ENCODE data around the gene CCDC88A. TPM values are rescaled to one million over a fixed set of nuclear protein-coding genes. Genes with fewer than 3 reads are reported as not detected.
"Not testable (repeated sequence)": the region's sequence is repeated elsewhere in the genome, so short reads cannot be mapped to it uniquely, and the experiment has no call there.

The CCDC88A gene
- polyA plus RNA-seq, 1 donor from 2014 or later, result 4.8 TPM

- peaks cover 9% of the 10 kb centered on the region for H3K36me3 Mint-ChIP-seq
- no peak overlapping the region for H3K27ac Mint-ChIP-seq
- H3K27me3 Mint-ChIP-seq, result no peaks in the 10 kb centered on the region
- H3K4me3 Mint-ChIP-seq, result no peak overlapping the region
- no peaks in the 10 kb centered on the region for H3K4me1 Mint-ChIP-seq
- peaks cover 0 to 2% (median 2%) of the 10 kb centered on the region in 3 donors for H3K9me3 Mint-ChIP-seq
These were observed 92.0 kb downstream of the CCDC88A start for GRCh38 chr2:55327470-55328230.

GRCh38 chr2:55314985-55315384 is 104.7 kb downstream of the CCDC88A start:
- Mint-ChIP-seq H3K27me3 (no peaks in the 10 kb centered on the region), H3K27ac (no peak overlapping the region), H3K9me3 (no peaks in the 10 kb centered on the region)

GRCh38 chr2:55311444-55311870 is 108.2 kb downstream of the CCDC88A start:
- Mint-ChIP-seq H3K4me1 (no peaks in the 10 kb centered on the region), H3K27ac (no peak overlapping the region), H3K27me3 (no peaks in the 10 kb centered on the region), H3K9me3 (no peaks in the 10 kb centered on the region), H3K4me3 (no peak overlapping the region), H3K36me3 (peaks cover 5% of the 10 kb centered on the region)

More at GRCh38 chr2:55314985-55315384, 104.7 kb downstream of the CCDC88A start:
- Mint-ChIP-seq H3K4me1 (no peaks in the 10 kb centered on the region), H3K4me3 (no peak overlapping the region), H3K36me3 (peaks cover 5% of the 10 kb centered on the region)

- Mint-ChIP-seq H3K9me3 (no peaks in the 10 kb centered on the region), H3K27ac (no peak overlapping the region), H3K27me3 (no peaks in the 10 kb centered on the region), H3K4me1 (no peaks in the 10 kb centered on the region), H3K36me3 (peaks cover 5% of the 10 kb centered on the region), H3K4me3 (no peak overlapping the region)
These were observed 110.2 kb downstream of the CCDC88A start for GRCh38 chr2:55309446-55309845.

GRCh38 chr2:55302241-55302640 is 117.4 kb downstream of the CCDC88A start:
- no peak overlapping the region for H3K4me3 Mint-ChIP-seq
- no peaks in the 10 kb centered on the region for H3K27me3 Mint-ChIP-seq
- H3K36me3 Mint-ChIP-seq, result no peaks in the 10 kb centered on the region
- H3K27ac Mint-ChIP-seq, result no peak overlapping the region
- peaks cover 1 to 5% (median 2%) of the 10 kb centered on the region in 3 donors for H3K4me1 Mint-ChIP-seq
- H3K9me3 Mint-ChIP-seq, result no peaks in the 10 kb centered on the region

GRCh38 chr2:55301277-55301676 is 118.4 kb downstream of the CCDC88A start:
- Mint-ChIP-seq H3K4me1 (peaks cover 1 to 5% (median 2%) of the 10 kb centered on the region in 3 donors), H3K27me3 (no peaks in the 10 kb centered on the region), H3K4me3 (no peak overlapping the region), H3K27ac (no peak overlapping the region), H3K36me3 (no peaks in the 10 kb centered on the region), H3K9me3 (no peaks in the 10 kb centered on the region)

GRCh38 chr2:55296393-55296792 is 123.3 kb downstream of the CCDC88A start:
- Mint-ChIP-seq H3K36me3 (no peaks in the 10 kb centered on the region), H3K27ac (no peak overlapping the region), H3K27me3 (no peaks in the 10 kb centered on the region), H3K4me1 (peaks cover 5 to 9% (median 8%) of the 10 kb centered on the region in 3 donors), H3K4me3 (peak overlapping the region in 1 of 4 donors; percentile 23), H3K9me3 (no peaks in the 10 kb centered on the region)

GRCh38 chr2:55283083-55283482 is 136.6 kb downstream of the CCDC88A start:
- Mint-ChIP-seq H3K4me3 (peak overlapping the region; percentile 63 to 97 (median 86)), H3K9me3 (no peaks in the 10 kb centered on the region), H3K36me3 (peaks cover 2% of the 10 kb centered on the region), H3K4me1 (peaks cover 8 to 28% (median 20%) of the 10 kb centered on the region in 3 donors), H3K27ac (peak overlapping the region in 2 of 3 donors; percentile 74 to 98), H3K27me3 (no peaks in the 10 kb centered on the region)

GRCh38 chr2:55282110-55282917 is 137.3 kb downstream of the CCDC88A start:
- H3K27ac Mint-ChIP-seq, result peak overlapping the region; percentile 98
- peak overlapping the region; percentile 87 to 99 (median 94) for H3K4me3 Mint-ChIP-seq
- H3K4me1 Mint-ChIP-seq, result peaks cover 8 to 28% (median 19%) of the 10 kb centered on the region in 3 donors
- peaks cover 2% of the 10 kb centered on the region for H3K36me3 Mint-ChIP-seq
- no peaks in the 10 kb centered on the region for H3K9me3 Mint-ChIP-seq
- no peaks in the 10 kb centered on the region for H3K27me3 Mint-ChIP-seq

- Mint-ChIP-seq H3K27ac (peak overlapping the region; percentile 98), H3K4me3 (peak overlapping the region; percentile 35 to 99 (median 92)), H3K4me1 (peaks cover 8 to 22% (median 14%) of the 10 kb centered on the region in 3 donors)
- H3K36me3 Mint-ChIP-seq, H3K27me3 Mint-ChIP-seq, H3K9me3 Mint-ChIP-seq: not testable (repeated sequence)
These were observed 138.7 kb downstream of the CCDC88A start for GRCh38 chr2:55280851-55281546.

- H3K36me3 Mint-ChIP-seq, H3K27me3 Mint-ChIP-seq, H3K27ac Mint-ChIP-seq, H3K9me3 Mint-ChIP-seq: not testable (repeated sequence)
- peaks cover 8 to 16% (median 14%) of the 10 kb centered on the region in 3 donors for H3K4me1 Mint-ChIP-seq
- peak overlapping the region in 1 of 4 donors; percentile 68 for H3K4me3 Mint-ChIP-seq
These were observed 139.7 kb downstream of the CCDC88A start for GRCh38 chr2:55279859-55280424.

- Mint-ChIP-seq H3K27ac (peak overlapping the region in 2 of 3 donors; percentile 9 to 81), H3K4me1 (peaks cover 8 to 13% (median 12%) of the 10 kb centered on the region in 3 donors), H3K4me3 (peak overlapping the region in 1 of 4 donors; percentile 68)
- not testable (repeated sequence) for H3K9me3 Mint-ChIP-seq, H3K27me3 Mint-ChIP-seq, H3K36me3 Mint-ChIP-seq
These were observed 140.3 kb downstream of the CCDC88A start for GRCh38 chr2:55279214-55279835.

- no peaks in the 10 kb centered on the region for H3K27me3 Mint-ChIP-seq
- peaks cover 0 to 4% (median 2%) of the 10 kb centered on the region in 3 donors for H3K4me1 Mint-ChIP-seq
- peaks cover 2% of the 10 kb centered on the region for H3K36me3 Mint-ChIP-seq
- H3K9me3 Mint-ChIP-seq, result no peaks in the 10 kb centered on the region
- no peak overlapping the region for H3K27ac Mint-ChIP-seq
- no peak overlapping the region for H3K4me3 Mint-ChIP-seq
These were observed 142.3 kb downstream of the CCDC88A start for GRCh38 chr2:55277310-55277709.

GRCh38 chr2:55274346-55274745 is 145.3 kb downstream of the CCDC88A start:
- not testable (repeated sequence) for H3K27ac Mint-ChIP-seq, H3K9me3 Mint-ChIP-seq, H3K36me3 Mint-ChIP-seq, H3K4me1 Mint-ChIP-seq, H3K4me3 Mint-ChIP-seq, H3K27me3 Mint-ChIP-seq
